ENCODE data around the gene ICE2. TPM values are rescaled to one million over a fixed set of nuclear protein-coding genes. Genes with fewer than 3 reads are reported as not detected.

Gene ICE2
- total and polyA plus RNA-seq, 2 of the 8 experiments (the other 6 are each of a cell fraction or from before 2014, with no cell fraction given) = 40.0 to 87.3 TPM

GRCh38 chr15:60414016-60414682 is 64.8 kb downstream of the ICE2 start:
- H4K8ac ChIP-seq (ENCODE audit: extremely low read depth, insufficient read depth, low read length) = no peak overlapping the region
- H3K27ac ChIP-seq (ENCODE audit: low read depth, low read length) = no peak overlapping the region
- 74% methylated on average over 10 of the region's 10 CpGs; no CpG with 5 or more reads in 1 of the 2 experiments for WGBS, 2 experiments (ENCODE audit: extremely low coverage in 1 of 2, insufficient coverage in 1 of 2, insufficient read length in 1 of 2, insufficient replicate concordance in 2 of 2, low coverage in 1 of 2, low lambda C conversion rate in 2 of 2, missing lambda C conversion rate in 1 of 2)
- no peak overlapping the region for H2AFZ ChIP-seq (ENCODE audit: low read length)
- H2AK5ac ChIP-seq (ENCODE audit: low read depth, low read length) = no peak overlapping the region
- no peaks in the 10 kb centered on the region for H3K79me1 ChIP-seq (ENCODE audit: low read depth, low read length)
- H3K23ac ChIP-seq (ENCODE audit: insufficient read length) = no peak overlapping the region
- H3K79me2 ChIP-seq (ENCODE audit: control insufficient read depth in 1 of 2, insufficient read depth in 2 of 2, low read length in 2 of 2) = no peaks in the 10 kb centered on the region
- H2BK120ac ChIP-seq (replicated peaks; ENCODE audit: low read depth, low read length) = no peak overlapping the region
- no peak overlapping the region for H4K91ac ChIP-seq (replicated peaks; ENCODE audit: insufficient read length, low read length)
- DNase-seq (ENCODE audit: low read depth in 1 of 2, low spot score in 2 of 2) (no peak), FAIRE-seq (no peak)
- H3K14ac ChIP-seq (ENCODE audit: insufficient read length) = no peak overlapping the region
- no peak overlapping the region for H2BK20ac ChIP-seq (ENCODE audit: low read length)
- H3K4me3 ChIP-seq (ENCODE audit: extremely low read depth in 1 of 4, insufficient read depth in 2 of 4, low read depth in 3 of 4, low read length in 4 of 4) = no peak overlapping the region
- 0 out of 2 replicates have a peak overlapping the region, but pooled peaks have one; percentile 39 for H2BK12ac ChIP-seq (ENCODE audit: low read depth, low read length)
- ChIA-PET POLR2A (ENCODE audit: partially characterized antibody) (interaction anchor here (1.3 to 1.7 kb wide), 2 partner anchors 14 to 22 kb away, joined by 3 to 6 read pairs; no protein-coding TSS in a partner anchor), CTCF (ENCODE audit: partially characterized antibody) (interaction anchor here (1.1 to 1.8 kb wide), 5 partner anchors 8 to 202 kb away, joined by 3 to 6 read pairs (median 3); no protein-coding TSS in a partner anchor)
- H3K9me3 ChIP-seq (ENCODE audit: insufficient read depth in 2 of 2, low read depth in 1 of 2, low read length in 1 of 2) = no peaks in the 10 kb centered on the region
- no peak overlapping the region for H3K4me2 ChIP-seq (ENCODE audit: insufficient read depth in 1 of 2, low read depth in 2 of 2, low read length in 2 of 2)
- H3K27me3 ChIP-seq (replicated peaks in 1 of 4; ENCODE audit: control insufficient read depth in 3 of 4, extremely low read depth in 1 of 4, insufficient read depth in 3 of 4, low read length in 3 of 4) = no peaks in the 10 kb centered on the region
- H3K56ac ChIP-seq (replicated peaks; ENCODE audit: insufficient read length, low read depth, low read length) = no peak overlapping the region
- no peak overlapping the region for H3K9ac ChIP-seq (replicated peaks in 1 of 4; ENCODE audit: extremely low read depth in 1 of 4, low read depth in 3 of 4, low read length in 3 of 4)
- no peak overlapping the region for H3K18ac ChIP-seq (ENCODE audit: extremely low read depth, low read length)
- no peak overlapping the region for H2BK15ac ChIP-seq (ENCODE audit: low read length)
- no peaks in the 10 kb centered on the region for H3K23me2 ChIP-seq (ENCODE audit: low read depth, low read length)
- no peak overlapping the region for H2BK5ac ChIP-seq (ENCODE audit: low read depth, low read length)
- no peak overlapping the region for H3K4ac ChIP-seq (replicated peaks; ENCODE audit: insufficient read length, low read depth, low read length)
- no peaks in the 10 kb centered on the region for H3K4me1 ChIP-seq (replicated peaks in 1 of 4; ENCODE audit: control insufficient read depth in 3 of 4, insufficient read depth in 4 of 4, low read length in 3 of 4)
- H4K20me1 ChIP-seq (replicated peaks in 1 of 2; ENCODE audit: control insufficient read depth in 1 of 2, insufficient read depth in 2 of 2, low read length in 2 of 2) = no peaks in the 10 kb centered on the region
- H4K5ac ChIP-seq (ENCODE audit: insufficient read length, low read depth, low read length) = no peak overlapping the region
- no peaks in the 10 kb centered on the region for H3K36me3 ChIP-seq (ENCODE audit: control insufficient read depth in 2 of 4, insufficient read depth in 4 of 4, low read length in 3 of 4)
- TF ChIP-seq SIN3A (conservative IDR thresholded peaks at IDR 0.05 in 1 of 2, IDR thresholded peaks at IDR 0.05 in 1 of 2; ENCODE audit: low read depth in 1 of 2, low read length in 2 of 2) = no peak
- no peak for TF ChIP-seq TCF12 (IDR thresholded peaks at IDR 0.05; ENCODE audit: low read depth, low read length)
- no peak for TF ChIP-seq KDM1A (IDR thresholded peaks at IDR 0.05; ENCODE audit: borderline replicate concordance, low read length)
- TF ChIP-seq TBP (IDR thresholded peaks at IDR 0.05; ENCODE audit: low read depth, low read length) = no peak
- no peak for TF ChIP-seq TEAD4 (IDR thresholded peaks at IDR 0.05; ENCODE audit: low read depth, low read length)
- no peak for TF ChIP-seq CHD1 (IDR thresholded peaks at IDR 0.05; ENCODE audit: low read depth, low read length)
- TF ChIP-seq POLR2AphosphoS5 (IDR thresholded peaks at IDR 0.05; ENCODE audit: low read depth, low read length) = no peak
- TF ChIP-seq RBBP5 (IDR thresholded peaks at IDR 0.05; ENCODE audit: borderline replicate concordance, low read depth, low read length) = no peak
- no peak for TF ChIP-seq ZNF274 (IDR thresholded peaks at IDR 0.05; ENCODE audit: borderline replicate concordance, extremely low read depth, low read length)
- TF ChIP-seq ATF2 (IDR thresholded peaks at IDR 0.05; ENCODE audit: low read length) = no peak

Data from H1 (cell line).